ENCODE data around the gene ZBTB42.

DNA sequence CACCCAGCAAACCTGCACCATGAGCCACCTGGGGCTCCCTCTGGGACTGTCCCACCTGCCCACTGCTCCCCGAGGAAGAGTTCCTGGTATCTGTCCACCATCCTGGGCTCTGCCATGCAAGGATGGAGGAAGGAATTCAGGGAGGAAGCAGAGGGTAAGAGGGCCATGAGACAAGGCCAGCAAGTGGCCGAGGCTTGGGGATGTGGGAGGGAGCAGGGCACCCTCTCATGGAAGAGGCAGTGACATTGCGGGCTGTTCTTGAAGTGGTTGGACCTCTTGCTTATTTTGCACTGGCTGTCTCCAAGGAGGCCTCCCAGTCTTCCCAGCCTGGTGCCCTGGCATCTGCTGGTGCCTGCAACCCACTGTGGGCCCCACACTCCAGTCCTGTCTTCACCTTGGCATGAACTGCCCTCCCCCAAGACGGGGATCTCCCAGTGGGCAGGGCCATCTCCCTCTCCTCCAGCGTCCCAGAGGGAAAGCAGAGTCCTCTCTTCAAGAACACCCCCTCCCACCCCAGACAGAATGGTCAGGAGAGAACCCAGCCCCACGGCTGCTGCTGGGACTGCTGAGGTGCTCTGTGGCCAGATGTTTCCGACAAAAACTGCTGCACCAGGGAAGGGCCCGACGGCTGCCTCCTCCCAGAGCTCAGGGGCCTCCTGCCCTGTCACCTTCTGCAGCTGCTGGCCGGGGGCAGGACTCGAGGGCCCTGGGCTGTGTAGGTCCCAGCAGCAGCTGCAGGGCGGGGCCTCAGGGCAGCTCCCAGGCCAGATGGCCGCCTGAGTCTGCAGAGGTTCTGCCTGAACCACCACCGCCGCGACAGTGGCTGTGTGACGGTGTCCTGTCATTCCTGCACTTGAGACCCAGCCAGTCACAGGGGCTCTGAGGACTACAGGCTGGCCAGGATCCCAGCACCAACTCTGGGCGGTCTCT lies 3.5 kb upstream of the ZBTB42 start:
- TF ChIP-seq SCRT1 (tag by site-specific recombination; IDR thresholded peaks at IDR 0.05; ENCODE audit: borderline replicate concordance) (no peak), ZNF274 (IDR thresholded peaks at IDR 0.05; ENCODE audit: low read length) (no peak), ZNF274 (tag by site-specific recombination; IDR thresholded peaks at IDR 0.05; ENCODE audit: borderline replicate concordance) (no peak), CTCF (tag by site-specific recombination; IDR thresholded peaks at IDR 0.05) (no peak), ZNF621 (tag by site-specific recombination; IDR thresholded peaks at IDR 0.05) (no peak), ZBTB11 (tag by site-specific recombination; conservative IDR thresholded peaks at IDR 0.05; ENCODE audit: low read depth) (no peak), ZNF513 (tag by site-specific recombination; IDR thresholded peaks at IDR 0.05) (no peak), YY1 (tag by site-specific recombination; IDR thresholded peaks at IDR 0.05) (no peak), ZNF530 (tag by site-specific recombination; IDR thresholded peaks at IDR 0.05; ENCODE audit: low read depth) (no peak), ZNF510 (tag by site-specific recombination; IDR thresholded peaks at IDR 0.05; ENCODE audit: insufficient replicate concordance) (no peak), SP2 (tag by site-specific recombination; IDR thresholded peaks at IDR 0.05) (no peak; the same call in none of the 2 replicates), ZNF24 (tag by site-specific recombination; IDR thresholded peaks at IDR 0.05) (no peak)

Measured in HEK293 (cell line).